Neural cell (in vitro differentiated cells): Measurements from ENCODE around the gene SLC24A5.

Experiments
- CTCF ChIP-seq: fragments of 450-650 bp; IDR thresholded peaks from 2 replicates; pipeline ENCODE4 v1.5.1; 2014; ENCODE audit warnings: antibody characterized with exemption, mild to moderate bottlenecking, moderate library complexity; ENCODE audit not compliant: poor library complexity, severe bottlenecking
- EZH2 ChIP-seq: fragments of 200-600, 300-800 bp; shearing (Covaris generic), sonication (generic); IDR thresholded peaks from 2 replicates; pipeline ENCODE4 v1.6.1; 2014; ENCODE audit warnings: antibody characterized with exemption, low read length, borderline replicate concordance, mild to moderate bottlenecking; ENCODE audit not compliant: insufficient read depth, poor library complexity, severe bottlenecking
- MXI1 ChIP-seq: fragments of 450-650 bp; conservative IDR thresholded peaks from 2 replicates; pipeline ENCODE4 v1.6.1; 2014; ENCODE audit warnings: antibody characterized with exemption, mild to moderate bottlenecking; ENCODE audit not compliant: poor library complexity, severe bottlenecking
- POLR2AphosphoS5 ChIP-seq: IDR thresholded peaks from 2 replicates; pipeline ENCODE4 v1.6.1; 2012
- REST ChIP-seq: IDR thresholded peaks from 2 replicates; pipeline ENCODE4 v1.6.1; 2012; ENCODE audit warnings: borderline replicate concordance

- TF ChIP-seq POLR2AphosphoS5 (no peak), REST (no peak), CTCF (no peak), EZH2 (no peak), MXI1 (no peak)
Observed at GRCh38 chr15:48149858-48150257, 29.1 kb downstream of the SLC24A5 start.
